ENCODE results near the gene IL1RAPL1.

The IL1RAPL1 gene

GRCh38 chrX:29531336-29531735, 944.1 kb downstream of the IL1RAPL1 start:
- Histone ChIP-seq H3K4me3 (ENCODE audit: low read length) (no peak overlapping the region), H3K27me3 (ENCODE audit: insufficient read depth, low read length) (no peaks in the 10 kb centered on the region), H3K9me3 (ENCODE audit: low read length) (no peaks in the 10 kb centered on the region), H3K36me3 (ENCODE audit: insufficient read depth, low read length) (no peaks in the 10 kb centered on the region), H3K4me1 (ENCODE audit: insufficient read depth, low read length) (no peaks in the 10 kb centered on the region), H2AFZ (ENCODE audit: low read depth, low read length) (no peak overlapping the region)

- no peaks in the 10 kb centered on the region for H3K27me3 ChIP-seq (ENCODE audit: insufficient read depth, low read length)
- no peak overlapping the region for H3K4me3 ChIP-seq (ENCODE audit: low read length)
- no peaks in the 10 kb centered on the region for H3K9me3 ChIP-seq (ENCODE audit: low read length)
- H3K36me3 ChIP-seq (ENCODE audit: insufficient read depth, low read length): no peaks in the 10 kb centered on the region
- no peak overlapping the region for H2AFZ ChIP-seq (ENCODE audit: low read depth, low read length)
- no peaks in the 10 kb centered on the region for H3K4me1 ChIP-seq (ENCODE audit: insufficient read depth, low read length)
These were observed 948.2 kb downstream of the IL1RAPL1 start for GRCh38 chrX:29535212-29536162.

DNA sequence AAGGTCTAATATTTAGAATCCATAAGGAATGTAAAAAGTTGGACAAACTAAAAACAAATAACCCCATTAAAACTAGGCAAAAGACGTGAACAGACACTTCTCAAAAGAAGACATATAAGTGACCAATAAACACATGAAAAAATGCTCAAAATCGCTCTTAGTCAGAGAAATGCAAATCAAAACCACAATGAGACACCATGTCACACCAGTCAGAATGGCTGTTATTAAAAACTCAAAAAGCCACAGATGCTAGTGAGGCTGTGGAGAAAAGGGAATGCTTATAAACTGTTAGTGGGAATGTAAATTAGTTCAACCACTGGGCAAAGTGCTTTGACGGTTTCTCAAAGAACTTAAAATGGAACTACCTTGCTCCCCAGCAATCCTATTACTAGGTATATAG, 953.8 kb downstream of the IL1RAPL1 start:
- no peaks in the 10 kb centered on the region for H3K4me1 ChIP-seq (ENCODE audit: insufficient read depth, low read length)
- no peaks in the 10 kb centered on the region for H3K9me3 ChIP-seq (ENCODE audit: low read length)
- H3K36me3 ChIP-seq (ENCODE audit: insufficient read depth, low read length): no peaks in the 10 kb centered on the region
- H3K4me3 ChIP-seq (ENCODE audit: low read length): no peak overlapping the region
- no peaks in the 10 kb centered on the region for H3K27me3 ChIP-seq (ENCODE audit: insufficient read depth, low read length)
- H2AFZ ChIP-seq (ENCODE audit: low read depth, low read length): no peak overlapping the region

DNA sequence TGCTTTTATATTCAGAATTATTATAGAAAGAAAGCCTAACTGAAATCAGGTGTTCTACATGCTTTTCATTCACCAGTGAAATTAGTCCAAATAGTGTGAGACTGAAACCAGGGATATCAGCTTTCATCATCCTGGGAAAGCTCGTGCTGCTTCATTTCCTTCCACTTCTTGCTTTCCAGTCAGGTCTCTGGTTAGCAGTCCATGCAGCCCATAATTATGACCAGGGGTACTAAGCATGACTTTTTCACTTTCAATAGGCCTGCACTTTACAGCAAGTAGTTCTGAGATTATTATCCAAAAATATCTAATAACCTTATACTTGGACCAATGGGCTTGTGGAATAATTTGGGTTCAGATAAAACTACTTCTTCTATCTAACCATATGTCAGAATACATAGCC, 954.9 kb downstream of the IL1RAPL1 start:
- Histone ChIP-seq H3K27me3 (ENCODE audit: insufficient read depth, low read length) (no peaks in the 10 kb centered on the region), H3K4me3 (ENCODE audit: low read length) (no peak overlapping the region), H3K36me3 (ENCODE audit: insufficient read depth, low read length) (no peaks in the 10 kb centered on the region), H3K9me3 (ENCODE audit: low read length) (no peaks in the 10 kb centered on the region), H2AFZ (ENCODE audit: low read depth, low read length) (no peak overlapping the region), H3K4me1 (ENCODE audit: insufficient read depth, low read length) (no peaks in the 10 kb centered on the region)

DNA sequence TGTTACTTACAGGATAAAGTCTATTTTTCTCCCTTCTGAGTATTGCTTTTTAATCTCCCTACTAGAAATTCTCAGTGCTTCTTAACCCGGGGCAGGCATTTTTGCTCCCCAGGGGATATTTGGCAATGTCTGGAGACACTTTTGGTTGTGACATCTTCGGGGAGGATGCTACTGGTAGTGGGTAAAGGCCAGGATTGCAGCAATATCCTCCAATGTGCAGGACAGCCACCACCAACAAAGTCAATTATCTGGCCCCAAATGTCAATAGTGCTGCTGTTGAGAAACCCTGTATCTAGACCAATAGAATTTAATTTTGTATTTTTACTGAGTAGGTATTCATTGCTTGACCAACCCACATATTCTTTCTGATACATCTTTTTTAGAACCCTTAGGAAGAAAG, 958.6 kb downstream of the IL1RAPL1 start:
- no peak overlapping the region for H2AFZ ChIP-seq (ENCODE audit: low read depth, low read length)

GRCh38 chrX:29547877-29548276, 960.6 kb downstream of the IL1RAPL1 start:
- Histone ChIP-seq H2AFZ (ENCODE audit: low read depth, low read length) (no peak overlapping the region), H3K27me3 (ENCODE audit: insufficient read depth, low read length) (no peaks in the 10 kb centered on the region), H3K4me3 (ENCODE audit: low read length) (no peak overlapping the region), H3K4me1 (ENCODE audit: insufficient read depth, low read length) (peaks cover 2% of the 10 kb centered on the region), H3K9me3 (ENCODE audit: low read length) (no peaks in the 10 kb centered on the region), H3K36me3 (ENCODE audit: insufficient read depth, low read length) (no peaks in the 10 kb centered on the region)

More for the DNA sequence above, 958.6 kb downstream of the IL1RAPL1 start:
- no peaks in the 10 kb centered on the region for H3K36me3 ChIP-seq (ENCODE audit: insufficient read depth, low read length)
- no peaks in the 10 kb centered on the region for H3K4me1 ChIP-seq (ENCODE audit: insufficient read depth, low read length)
- no peaks in the 10 kb centered on the region for H3K9me3 ChIP-seq (ENCODE audit: low read length)
- no peak overlapping the region for H3K4me3 ChIP-seq (ENCODE audit: low read length)
- no peaks in the 10 kb centered on the region for H3K27me3 ChIP-seq (ENCODE audit: insufficient read depth, low read length)

- H3K4me3 ChIP-seq (ENCODE audit: low read length): no peak overlapping the region
- H3K27me3 ChIP-seq (ENCODE audit: insufficient read depth, low read length): no peaks in the 10 kb centered on the region
- H2AFZ ChIP-seq (ENCODE audit: low read depth, low read length): no peak overlapping the region
- no peaks in the 10 kb centered on the region for H3K36me3 ChIP-seq (ENCODE audit: insufficient read depth, low read length)
- peaks cover 5% of the 10 kb centered on the region for H3K4me1 ChIP-seq (ENCODE audit: insufficient read depth, low read length)
- no peaks in the 10 kb centered on the region for H3K9me3 ChIP-seq (ENCODE audit: low read length)
These were observed 966.3 kb downstream of the IL1RAPL1 start for GRCh38 chrX:29553542-29553941.

GRCh38 chrX:29555465-29556091, 968.3 kb downstream of the IL1RAPL1 start:
- H3K9me3 ChIP-seq (ENCODE audit: low read length): no peaks in the 10 kb centered on the region
- H3K36me3 ChIP-seq (ENCODE audit: insufficient read depth, low read length): no peaks in the 10 kb centered on the region
- peaks cover 5% of the 10 kb centered on the region for H3K4me1 ChIP-seq (ENCODE audit: insufficient read depth, low read length)
- no peak overlapping the region for H2AFZ ChIP-seq (ENCODE audit: low read depth, low read length)
- no peak overlapping the region for H3K4me3 ChIP-seq (ENCODE audit: low read length)
- no peaks in the 10 kb centered on the region for H3K27me3 ChIP-seq (ENCODE audit: insufficient read depth, low read length)

- Histone ChIP-seq H3K4me3 (ENCODE audit: low read length) (no peak overlapping the region), H2AFZ (ENCODE audit: low read depth, low read length) (no peak overlapping the region), H3K4me1 (ENCODE audit: insufficient read depth, low read length) (no peaks in the 10 kb centered on the region), H3K9me3 (ENCODE audit: low read length) (no peaks in the 10 kb centered on the region), H3K27me3 (ENCODE audit: insufficient read depth, low read length) (no peaks in the 10 kb centered on the region), H3K36me3 (ENCODE audit: insufficient read depth, low read length) (no peaks in the 10 kb centered on the region)
These were observed 972.8 kb downstream of the IL1RAPL1 start for GRCh38 chrX:29560065-29560464.

GRCh38 chrX:29561417-29561816, 974.2 kb downstream of the IL1RAPL1 start:
- no peaks in the 10 kb centered on the region for H3K9me3 ChIP-seq (ENCODE audit: low read length)
- no peak overlapping the region for H2AFZ ChIP-seq (ENCODE audit: low read depth, low read length)
- no peak overlapping the region for H3K4me3 ChIP-seq (ENCODE audit: low read length)
- no peaks in the 10 kb centered on the region for H3K36me3 ChIP-seq (ENCODE audit: insufficient read depth, low read length)
- H3K4me1 ChIP-seq (ENCODE audit: insufficient read depth, low read length): no peaks in the 10 kb centered on the region
- H3K27me3 ChIP-seq (ENCODE audit: insufficient read depth, low read length): no peaks in the 10 kb centered on the region

GRCh38 chrX:29580560-29580959, 993.3 kb downstream of the IL1RAPL1 start:
- Histone ChIP-seq H3K4me3 (ENCODE audit: low read length) (no peak overlapping the region), H3K27me3 (ENCODE audit: insufficient read depth, low read length) (no peaks in the 10 kb centered on the region), H3K36me3 (ENCODE audit: insufficient read depth, low read length) (no peaks in the 10 kb centered on the region), H2AFZ (ENCODE audit: low read depth, low read length) (no peak overlapping the region), H3K4me1 (ENCODE audit: insufficient read depth, low read length) (no peaks in the 10 kb centered on the region), H3K9me3 (ENCODE audit: low read length) (no peaks in the 10 kb centered on the region)

GRCh38 chrX:29581223-29581622, 994.0 kb downstream of the IL1RAPL1 start:
- Histone ChIP-seq H2AFZ (ENCODE audit: low read depth, low read length) (no peak overlapping the region), H3K9me3 (ENCODE audit: low read length) (no peaks in the 10 kb centered on the region), H3K36me3 (ENCODE audit: insufficient read depth, low read length) (no peaks in the 10 kb centered on the region), H3K27me3 (ENCODE audit: insufficient read depth, low read length) (no peaks in the 10 kb centered on the region), H3K4me1 (ENCODE audit: insufficient read depth, low read length) (no peaks in the 10 kb centered on the region), H3K4me3 (ENCODE audit: low read length) (no peak overlapping the region)

DNA sequence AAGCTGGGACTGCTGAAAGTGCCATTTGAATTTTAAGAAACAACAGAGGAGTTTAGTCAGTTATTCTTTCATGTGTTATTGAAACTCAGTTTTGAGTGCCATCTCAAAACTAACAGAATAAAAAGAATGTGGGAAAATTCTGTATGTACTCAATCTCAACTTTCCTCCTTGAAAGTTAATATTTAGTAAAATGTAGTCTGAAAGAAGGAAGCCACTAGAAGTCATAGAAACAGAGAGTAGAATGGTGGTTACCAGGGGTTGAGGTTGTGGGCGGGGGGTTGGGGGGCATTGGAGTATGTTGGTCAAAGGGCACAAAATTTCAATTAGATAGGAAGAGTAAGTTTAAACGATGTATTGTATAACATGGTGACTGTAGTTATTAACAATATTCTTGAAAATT, 999.9 kb downstream of the IL1RAPL1 start:
- H3K9me3 ChIP-seq (ENCODE audit: low read length): no peaks in the 10 kb centered on the region
- no peak overlapping the region for H3K4me3 ChIP-seq (ENCODE audit: low read length)
- H3K27me3 ChIP-seq (ENCODE audit: insufficient read depth, low read length): no peaks in the 10 kb centered on the region
- no peak overlapping the region for H2AFZ ChIP-seq (ENCODE audit: low read depth, low read length)
- no peaks in the 10 kb centered on the region for H3K36me3 ChIP-seq (ENCODE audit: insufficient read depth, low read length)
- no peaks in the 10 kb centered on the region for H3K4me1 ChIP-seq (ENCODE audit: insufficient read depth, low read length)
